Testis (tissue), 2 donors: Measurements from ENCODE around the gene BBS12.

Experiments used
- POLR2A ChIP-seq: fragments of 450-650 bp; IDR thresholded peaks from one replicate; pipeline ENCODE4 v1.6.1; 2017; ENCODE audit warnings: antibody characterized with exemption, mild to moderate bottlenecking, moderate library complexity
- TF ChIP-seq, protein P1 (sequence below), 3 experiments: fragments of 450-650 bp in 2 of 3; fragments of 200-600 bp in 1 of 3; sonication (generic) in 1 of 3; IDR thresholded peaks; one replicate each; pipeline ENCODE4 v1.5.1; 2016 to 2019; ENCODE audit warnings: antibody characterized with exemption in 3 of 3, mild to moderate bottlenecking in 2 of 3, moderate library complexity in 1 of 3

GRCh38 chr4:122771724-122772123 lies 39.2 kb downstream of the BBS12 start:
- TF ChIP-seq, protein P1, sequence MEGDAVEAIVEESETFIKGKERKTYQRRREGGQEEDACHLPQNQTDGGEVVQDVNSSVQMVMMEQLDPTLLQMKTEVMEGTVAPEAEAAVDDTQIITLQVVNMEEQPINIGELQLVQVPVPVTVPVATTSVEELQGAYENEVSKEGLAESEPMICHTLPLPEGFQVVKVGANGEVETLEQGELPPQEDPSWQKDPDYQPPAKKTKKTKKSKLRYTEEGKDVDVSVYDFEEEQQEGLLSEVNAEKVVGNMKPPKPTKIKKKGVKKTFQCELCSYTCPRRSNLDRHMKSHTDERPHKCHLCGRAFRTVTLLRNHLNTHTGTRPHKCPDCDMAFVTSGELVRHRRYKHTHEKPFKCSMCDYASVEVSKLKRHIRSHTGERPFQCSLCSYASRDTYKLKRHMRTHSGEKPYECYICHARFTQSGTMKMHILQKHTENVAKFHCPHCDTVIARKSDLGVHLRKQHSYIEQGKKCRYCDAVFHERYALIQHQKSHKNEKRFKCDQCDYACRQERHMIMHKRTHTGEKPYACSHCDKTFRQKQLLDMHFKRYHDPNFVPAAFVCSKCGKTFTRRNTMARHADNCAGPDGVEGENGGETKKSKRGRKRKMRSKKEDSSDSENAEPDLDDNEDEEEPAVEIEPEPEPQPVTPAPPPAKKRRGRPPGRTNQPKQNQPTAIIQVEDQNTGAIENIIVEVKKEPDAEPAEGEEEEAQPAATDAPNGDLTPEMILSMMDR (IDR thresholded peaks at IDR 0.05), result no peak
- no peak for TF ChIP-seq POLR2A
